ENCODE results near the gene SLC30A1.

SLC30A1 gene

GRCh38 chr1:211607754-211608473 is 29.0 kb upstream of the SLC30A1 start:
- DNase-seq (ENCODE audit: low read depth in 2 of 2) = no peak

DNA sequence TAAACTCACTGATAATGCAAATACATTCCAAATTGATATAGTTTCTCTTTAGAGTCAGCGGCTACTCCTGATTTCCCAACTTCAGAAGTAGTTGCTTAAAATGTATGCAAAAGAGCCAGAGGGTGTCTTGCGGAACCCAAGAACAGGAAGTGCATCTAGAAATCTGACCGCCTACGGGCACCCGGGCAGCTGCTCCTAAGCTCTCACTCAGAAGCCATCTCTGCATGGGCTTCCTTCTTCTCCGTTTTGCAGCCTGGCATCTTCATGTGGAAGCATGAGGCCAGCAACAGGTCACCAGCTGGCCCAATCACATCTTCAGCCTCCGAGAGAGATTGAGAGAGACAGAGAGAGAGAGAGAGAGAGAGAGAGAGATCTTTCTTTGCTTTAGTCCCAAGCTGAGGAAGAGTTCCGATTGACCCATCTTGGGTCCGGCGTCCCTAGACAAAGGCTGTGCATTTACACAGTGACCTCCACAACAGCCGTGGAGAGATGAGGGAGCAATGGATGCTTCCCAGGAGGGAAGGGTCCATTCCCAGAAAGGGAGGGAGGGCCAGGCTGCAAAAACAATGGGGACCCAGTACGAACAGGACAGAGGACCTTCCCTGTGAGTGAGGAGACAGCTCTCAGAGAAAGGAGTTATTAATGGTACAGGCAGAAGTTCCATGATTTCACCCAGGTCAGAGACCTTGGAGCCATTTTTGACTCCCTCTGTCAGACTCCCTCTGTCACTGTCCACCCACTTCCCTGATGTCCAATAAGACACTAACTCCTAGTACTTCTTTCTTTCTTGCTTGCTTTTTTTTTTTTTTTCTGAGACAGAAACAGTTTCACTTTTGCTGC is 28.2 kb upstream of the SLC30A1 start:
- DNase-seq (ENCODE audit: low read depth in 2 of 2) = no peak

- no peak for DNase-seq (ENCODE audit: low read depth in 2 of 2)
These were observed 27.5 kb upstream of the SLC30A1 start for GRCh38 chr1:211606332-211606913.

DNA sequence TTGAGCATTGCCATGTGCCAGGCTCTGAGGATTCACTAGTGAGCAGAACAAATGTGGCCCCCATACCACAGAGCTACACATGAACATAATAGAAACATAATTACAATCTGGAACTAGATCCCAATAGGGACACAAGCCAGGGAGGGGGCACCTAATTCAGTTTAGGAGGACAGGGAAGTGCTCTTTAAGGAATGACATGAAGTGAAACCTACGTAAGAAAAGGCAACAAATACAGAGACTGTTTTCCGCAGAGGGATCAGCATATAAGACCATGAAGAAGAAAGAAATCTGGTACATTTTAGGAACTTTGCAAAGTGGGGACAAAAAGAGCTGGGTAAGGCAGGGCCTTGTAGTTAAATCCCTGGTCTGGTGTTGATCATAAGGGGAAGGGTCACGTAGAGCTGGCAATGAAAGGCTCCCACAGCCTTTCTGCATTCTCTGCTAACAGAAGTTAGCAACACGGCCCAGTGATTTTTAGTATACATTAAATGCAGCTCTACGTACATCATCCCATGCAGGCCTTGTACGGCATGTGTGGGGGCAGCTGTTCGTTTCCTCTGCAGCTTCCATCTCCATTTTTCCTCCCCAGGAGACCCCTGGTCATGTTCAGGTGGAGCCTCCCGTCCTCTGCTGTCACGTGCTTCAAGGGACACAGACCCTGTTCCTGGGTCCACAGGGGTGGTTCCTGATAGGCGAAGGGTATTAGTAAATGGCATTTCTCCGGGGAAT is 26.8 kb upstream of the SLC30A1 start:
- DNase-seq (ENCODE audit: low read depth in 2 of 2) = no peak

GRCh38 chr1:211605034-211605433 is 26.1 kb upstream of the SLC30A1 start:
- DNase-seq (ENCODE audit: low read depth in 2 of 2) = no peak

- DNase-seq (ENCODE audit: low read depth in 2 of 2) = no peak
These were observed 25.6 kb upstream of the SLC30A1 start for GRCh38 chr1:211604548-211604947.

GRCh38 chr1:211603713-211604112 is 24.8 kb upstream of the SLC30A1 start:
- no peak for DNase-seq (ENCODE audit: low read depth in 2 of 2)

- no peak for DNase-seq (ENCODE audit: low read depth in 2 of 2)
These were observed 24.3 kb upstream of the SLC30A1 start for GRCh38 chr1:211603191-211603701.

GRCh38 chr1:211601982-211602670 is 23.2 kb upstream of the SLC30A1 start:
- no peak for DNase-seq (ENCODE audit: low read depth in 2 of 2)

- no peak for DNase-seq (ENCODE audit: low read depth in 2 of 2)
These were observed 22.2 kb upstream of the SLC30A1 start for GRCh38 chr1:211601159-211601558.

- no peak for DNase-seq (ENCODE audit: low read depth in 2 of 2)
These were observed 20.3 kb upstream of the SLC30A1 start for GRCh38 chr1:211599250-211599649.

DNA sequence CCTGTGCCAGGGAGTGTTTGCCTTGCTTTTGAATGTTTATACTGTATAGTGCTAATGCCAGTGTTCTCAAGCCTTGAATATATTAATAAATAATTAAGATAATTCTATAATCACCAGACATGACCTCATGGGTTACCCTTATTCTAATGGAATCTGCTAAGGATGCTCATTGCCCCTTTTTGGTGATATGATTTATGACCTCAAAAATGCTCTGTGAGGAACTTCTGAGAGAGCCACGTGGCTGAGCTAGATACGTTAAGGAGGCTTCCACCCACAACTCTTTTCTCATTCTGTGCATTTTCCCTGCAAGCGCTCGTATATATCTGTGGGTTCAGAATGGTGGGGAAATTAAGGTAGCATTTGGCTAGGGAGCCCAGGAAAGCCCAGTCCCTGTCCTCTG is 19.6 kb upstream of the SLC30A1 start:
- DNase-seq (ENCODE audit: low read depth in 2 of 2) = no peak

DNA sequence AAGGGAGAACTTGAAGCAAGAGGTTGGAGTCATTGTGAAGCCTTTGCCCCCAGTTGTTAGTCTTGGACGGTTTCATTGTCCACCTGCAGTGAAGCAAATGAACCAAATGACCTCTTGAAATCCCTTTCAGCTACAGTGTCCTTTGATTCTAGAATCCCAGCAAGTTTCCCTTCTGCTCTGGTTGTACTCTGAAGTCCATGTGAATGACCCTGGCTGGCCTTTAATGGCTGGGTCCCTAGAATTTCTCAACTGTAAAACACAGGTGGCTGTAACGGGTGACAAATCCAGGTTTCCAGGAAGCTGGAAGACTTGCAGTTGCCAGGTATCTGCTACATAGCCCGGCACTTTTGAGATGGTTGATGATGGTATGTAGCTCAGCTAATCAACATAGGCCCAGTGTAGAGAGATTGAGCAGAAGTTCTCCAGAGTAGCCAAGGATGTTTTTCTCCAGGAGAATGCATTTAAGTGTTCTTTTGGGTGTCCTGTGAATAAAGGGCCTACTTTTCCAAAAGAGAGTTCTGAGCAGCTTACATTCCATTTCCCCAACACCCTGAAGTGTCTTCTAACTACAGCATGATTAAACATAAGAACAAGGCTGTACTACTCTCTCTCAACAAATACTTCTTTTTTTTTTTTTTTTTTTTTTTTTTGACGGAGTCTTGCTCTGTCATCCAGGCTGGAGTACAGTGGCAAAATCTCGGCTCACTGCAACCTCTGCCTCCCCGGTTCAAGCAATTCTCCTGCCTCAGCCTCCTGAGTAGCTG is 17.6 kb upstream of the SLC30A1 start:
- DNase-seq (ENCODE audit: low read depth in 2 of 2) = no peak

- no peak for DNase-seq (ENCODE audit: low read depth in 2 of 2)
These were observed 16.5 kb upstream of the SLC30A1 start for GRCh38 chr1:211595419-211595818.

DNA sequence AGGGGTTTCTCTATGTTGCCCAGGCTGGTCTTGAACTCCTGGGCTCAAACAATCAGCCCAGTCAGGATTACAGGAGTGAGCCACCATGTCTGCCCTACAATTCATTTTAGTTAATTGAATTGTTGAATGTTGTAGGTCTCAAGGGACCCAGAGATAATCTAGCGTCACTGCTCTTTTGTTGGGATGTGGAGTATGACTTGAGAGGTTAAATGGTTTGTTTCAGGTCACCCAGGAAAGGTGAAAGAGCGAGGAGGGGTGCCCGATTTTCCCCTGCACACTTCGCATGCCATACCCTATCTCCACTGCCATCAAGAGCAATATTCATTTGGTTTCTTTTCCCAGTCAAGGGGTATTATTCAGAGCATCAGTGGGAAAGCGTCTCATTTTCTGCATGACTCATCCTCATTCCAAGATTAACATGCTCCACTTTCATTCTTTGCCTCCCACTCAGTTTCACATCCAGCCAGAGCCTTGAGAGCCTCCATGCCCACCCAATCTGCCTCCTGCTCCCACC is 13.1 kb upstream of the SLC30A1 start:
- DNase-seq (ENCODE audit: low read depth in 2 of 2) = no peak

GRCh38 chr1:211589782-211590721 is 11.1 kb upstream of the SLC30A1 start:
- no peak for DNase-seq (ENCODE audit: low read depth in 2 of 2)

DNA sequence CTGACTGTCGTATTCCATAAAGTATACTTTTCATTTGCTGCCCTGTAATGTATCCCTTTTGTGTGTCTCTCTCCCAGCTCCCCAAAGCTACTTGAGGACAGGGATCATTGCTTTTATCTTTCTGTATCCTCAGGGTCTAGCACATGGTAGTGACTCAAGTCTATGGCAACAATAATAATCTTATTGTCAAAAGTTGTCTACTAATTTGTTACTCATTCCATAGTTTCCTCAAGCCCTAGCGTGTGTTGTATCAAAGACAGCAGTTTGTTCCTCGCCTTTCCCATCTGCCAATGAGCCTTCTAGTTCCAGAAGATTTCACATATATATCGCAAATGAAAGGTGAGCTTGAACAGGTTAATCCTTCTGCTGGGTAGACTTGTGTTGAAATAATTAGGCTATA is 9.8 kb upstream of the SLC30A1 start:
- no peak for DNase-seq (ENCODE audit: low read depth in 2 of 2)

DNA sequence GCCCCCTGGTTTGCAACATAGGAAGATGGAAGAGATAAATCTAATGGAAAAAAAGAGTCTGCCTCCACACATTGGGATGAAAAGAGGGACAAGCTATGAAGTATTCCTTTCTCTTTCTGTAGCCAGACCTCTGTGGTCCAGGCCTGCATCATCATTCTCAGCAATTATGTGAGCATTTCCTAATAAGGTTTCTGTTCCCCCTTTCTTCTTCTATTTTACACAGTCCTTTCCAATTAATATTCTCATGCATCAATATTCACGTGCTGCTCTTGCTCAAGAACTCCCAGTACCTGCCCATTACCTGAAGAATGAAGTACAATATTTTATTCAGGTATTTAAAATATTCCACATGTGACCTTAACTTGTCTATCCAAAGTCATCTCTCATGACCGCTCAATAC is 8.2 kb upstream of the SLC30A1 start:
- DNase-seq (ENCODE audit: low read depth in 2 of 2) = no peak

DNA sequence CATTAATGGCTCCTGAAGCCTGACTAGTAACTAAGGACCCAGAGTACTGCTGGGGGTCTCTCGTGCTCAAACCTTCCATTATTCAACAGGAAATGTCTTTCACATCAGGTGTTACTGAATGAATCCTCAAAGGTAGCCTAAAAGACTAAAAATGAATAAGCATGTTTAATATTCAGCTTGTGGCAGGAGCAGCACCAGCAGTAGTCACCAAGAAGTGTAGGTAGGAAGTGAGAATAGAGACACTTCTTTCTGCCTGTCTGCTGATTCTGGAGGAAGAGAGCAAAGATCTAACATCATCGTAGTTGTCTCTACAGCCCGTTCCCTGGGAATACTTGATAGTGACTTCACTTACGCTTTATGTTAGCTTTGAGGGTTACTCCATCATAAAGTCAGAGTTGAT is 7.6 kb upstream of the SLC30A1 start:
- no peak for DNase-seq (ENCODE audit: low read depth in 2 of 2)
